NT2/D1 (cell line): ENCODE data around the gene WDR90.

Source experiments
- DNase-seq: peaks from one replicate; pipeline ENCODE4 v3.0.0-alpha.2; 2011; ENCODE audit warnings: low read depth, low spot score
- H3K27me3 ChIP-seq: 2 replicates; pipeline ENCODE4 v1.6.0; 2011; ENCODE audit warnings: mild to moderate bottlenecking; ENCODE audit not compliant: insufficient read length, insufficient read depth
- H3K36me3 ChIP-seq: 2 replicates; pipeline ENCODE4 v1.6.1; 2011; ENCODE audit warnings: mild to moderate bottlenecking, low read length, mixed read lengths; ENCODE audit not compliant: insufficient read depth, insufficient read length
- H3K4me1 ChIP-seq: 2 replicates; pipeline ENCODE4 v1.5.1; 2011; ENCODE audit not compliant: insufficient read depth, insufficient read length
- H3K4me3 ChIP-seq: 2 replicates; pipeline ENCODE4 v1.5.1; 2011; ENCODE audit warnings: low read depth; ENCODE audit not compliant: insufficient read length
- H3K9ac ChIP-seq: 2 replicates; pipeline ENCODE4 v1.6.0; 2011; ENCODE audit warnings: low read depth; ENCODE audit not compliant: insufficient read length
- H3K9me3 ChIP-seq: 2 replicates; pipeline ENCODE4 v1.5.1; 2011; ENCODE audit warnings: mild to moderate bottlenecking, low read length; ENCODE audit not compliant: insufficient read depth
- SUZ12 ChIP-seq: IDR thresholded peaks from 2 replicates; pipeline ENCODE4 v1.6.1; 2011; ENCODE audit not compliant: insufficient read length, insufficient read depth; ENCODE audit errors: extremely low read depth
- YY1 ChIP-seq: IDR thresholded peaks from 2 replicates; pipeline ENCODE4 v1.6.1; 2011; ENCODE audit not compliant: insufficient read length, insufficient read depth
- ZNF274 ChIP-seq: IDR thresholded peaks from 2 replicates; pipeline ENCODE4 v1.6.1; 2011; ENCODE audit warnings: mild to moderate bottlenecking, low read depth, low read length

Gene WDR90

DNA sequence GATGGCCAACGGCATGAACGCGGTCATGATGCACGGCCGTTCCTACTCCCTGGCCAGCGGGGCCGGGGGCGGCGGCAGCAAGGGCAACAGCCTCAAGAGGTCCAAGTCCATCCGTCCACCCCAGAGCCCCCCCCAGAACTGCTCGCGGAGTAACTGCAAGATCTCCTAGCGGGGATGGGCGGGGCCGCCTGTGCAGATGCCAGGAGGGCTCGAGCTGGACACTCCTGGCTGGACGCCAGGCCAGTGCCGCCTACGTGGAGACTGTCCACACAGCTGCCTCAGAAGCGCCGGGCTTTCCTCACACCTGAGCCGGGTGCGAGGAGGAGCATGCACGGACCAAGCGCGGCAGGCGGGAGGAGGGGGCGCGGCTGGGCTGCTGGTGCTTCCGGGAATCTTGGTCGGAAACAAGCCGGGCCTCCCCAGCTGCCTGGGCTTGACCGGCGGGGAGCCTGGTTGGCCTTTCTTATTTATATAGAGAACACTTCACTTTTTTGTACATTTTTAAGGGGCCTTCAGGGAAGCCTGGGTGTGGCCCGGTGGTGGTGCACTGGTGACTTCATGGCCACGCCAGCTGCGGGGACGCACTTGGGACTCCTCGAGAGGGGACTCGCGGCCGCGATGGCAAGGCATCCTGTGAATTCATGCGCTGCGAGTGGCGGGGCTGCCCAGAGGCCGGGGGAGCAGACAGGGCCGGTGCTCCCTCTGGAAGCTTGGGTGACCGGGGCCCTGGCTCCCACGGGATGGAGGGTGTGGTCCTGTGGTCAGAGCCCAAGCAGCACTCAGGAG, 21.5 kb upstream of the WDR90 start:
- Histone ChIP-seq H3K9me3 (no peaks in the 10 kb centered on the region), H3K4me1 (peaks cover 64% of the 10 kb centered on the region), H3K36me3 (peaks cover 34% of the 10 kb centered on the region), H3K4me3 (no peak overlapping the region), H3K27me3 (no peaks in the 10 kb centered on the region), H3K9ac (no peak overlapping the region)
- no peak for DNase-seq
- TF ChIP-seq SUZ12 (no peak), YY1 (no peak), ZNF274 (no peak)

DNA sequence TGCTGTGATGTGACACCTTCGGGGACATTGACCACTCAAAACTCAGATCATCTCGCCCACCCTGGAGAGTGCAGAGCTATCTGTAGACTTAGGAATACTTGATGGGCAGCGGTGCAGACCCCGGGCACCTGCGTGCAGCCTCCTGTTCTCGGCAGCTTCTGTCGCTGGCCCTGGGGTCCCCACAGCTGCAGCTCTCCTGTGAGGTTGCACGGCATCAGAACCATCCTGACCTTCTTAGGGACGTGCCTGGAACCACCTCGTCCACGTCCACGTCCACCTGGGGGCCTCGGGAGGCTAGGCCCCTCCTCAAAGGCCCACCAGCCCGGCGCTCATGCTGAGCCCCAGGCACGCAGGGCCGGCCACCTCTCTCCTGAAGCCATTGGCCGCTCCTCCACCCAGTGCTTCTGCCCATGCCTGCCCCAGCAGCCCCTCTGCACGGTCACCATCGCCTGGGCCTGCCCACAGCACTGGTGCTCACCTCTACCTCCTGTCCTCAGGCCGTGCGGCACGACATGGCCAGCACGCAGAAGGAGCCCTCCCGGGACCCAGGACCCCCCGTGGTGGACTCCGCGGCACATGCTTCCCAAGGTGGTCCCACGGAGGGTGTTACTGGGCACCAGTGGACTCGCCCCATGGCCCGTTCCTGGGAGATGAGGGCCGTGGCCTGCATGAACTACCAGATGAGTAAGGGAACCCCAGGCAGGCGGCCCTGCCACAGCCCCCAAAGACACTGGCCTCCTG, 20.7 kb upstream of the WDR90 start:
- no peak for TF ChIP-seq YY1
- TF ChIP-seq ZNF274 = no peak
- no peak for TF ChIP-seq SUZ12
- no peaks in the 10 kb centered on the region for H3K9me3 ChIP-seq
- H3K27me3 ChIP-seq = no peaks in the 10 kb centered on the region
- H3K36me3 ChIP-seq = peaks cover 43% of the 10 kb centered on the region
- no peak overlapping the region for H3K4me3 ChIP-seq
- no peak for DNase-seq
- peaks cover 63% of the 10 kb centered on the region for H3K4me1 ChIP-seq
- H3K9ac ChIP-seq = peak overlapping the region; percentile 39

DNA sequence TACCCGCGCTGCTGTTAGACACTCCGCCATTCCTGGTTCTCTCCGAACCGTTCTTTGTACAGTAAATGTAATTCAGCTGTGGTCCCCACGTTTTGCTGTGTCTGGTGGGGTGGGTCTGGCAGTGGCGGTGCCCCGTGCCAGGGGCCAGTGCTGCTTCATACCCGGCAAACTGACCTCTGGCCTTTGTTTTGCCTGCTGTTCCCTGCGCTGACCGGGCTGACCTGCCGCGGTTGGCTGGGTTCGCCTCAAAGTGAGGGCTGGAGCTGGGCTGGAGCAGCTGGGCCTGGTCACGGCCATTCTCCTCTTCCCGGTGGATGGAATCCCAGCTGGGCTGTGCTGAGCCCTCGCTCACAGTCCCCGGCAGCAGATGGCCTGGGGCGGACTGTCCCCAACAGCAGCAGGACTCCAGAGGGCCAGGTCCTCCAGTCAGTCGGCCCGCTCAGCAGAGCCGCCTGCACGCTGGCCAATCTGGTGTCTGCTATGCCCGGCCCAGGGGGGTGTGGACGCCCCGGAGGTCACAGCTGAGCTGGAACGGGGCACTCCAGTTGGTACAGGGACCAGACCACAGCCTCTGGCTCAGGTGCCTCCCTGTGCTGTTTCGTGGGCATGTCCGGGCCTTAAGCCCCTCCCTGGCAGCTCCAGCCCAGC, 19.9 kb upstream of the WDR90 start:
- no peak for TF ChIP-seq SUZ12
- no peak for TF ChIP-seq YY1
- TF ChIP-seq ZNF274 = no peak
- Histone ChIP-seq H3K27me3 (no peaks in the 10 kb centered on the region), H3K9ac (peak overlapping the region; percentile 44), H3K36me3 (peaks cover 51% of the 10 kb centered on the region), H3K4me3 (no peak overlapping the region), H3K4me1 (peaks cover 58% of the 10 kb centered on the region), H3K9me3 (no peaks in the 10 kb centered on the region)
- no peak for DNase-seq

GRCh38 chr16:629833-630248, 19.3 kb upstream of the WDR90 start:
- H3K27me3 ChIP-seq = no peaks in the 10 kb centered on the region
- peak overlapping the region; percentile 87 for H3K9ac ChIP-seq
- peak overlapping the region; percentile 46 for H3K4me3 ChIP-seq
- H3K36me3 ChIP-seq = peaks cover 56% of the 10 kb centered on the region
- no peak for DNase-seq
- H3K4me1 ChIP-seq = peaks cover 53% of the 10 kb centered on the region
- TF ChIP-seq SUZ12 (no peak), ZNF274 (no peak), YY1 (no peak)
- no peaks in the 10 kb centered on the region for H3K9me3 ChIP-seq

DNA sequence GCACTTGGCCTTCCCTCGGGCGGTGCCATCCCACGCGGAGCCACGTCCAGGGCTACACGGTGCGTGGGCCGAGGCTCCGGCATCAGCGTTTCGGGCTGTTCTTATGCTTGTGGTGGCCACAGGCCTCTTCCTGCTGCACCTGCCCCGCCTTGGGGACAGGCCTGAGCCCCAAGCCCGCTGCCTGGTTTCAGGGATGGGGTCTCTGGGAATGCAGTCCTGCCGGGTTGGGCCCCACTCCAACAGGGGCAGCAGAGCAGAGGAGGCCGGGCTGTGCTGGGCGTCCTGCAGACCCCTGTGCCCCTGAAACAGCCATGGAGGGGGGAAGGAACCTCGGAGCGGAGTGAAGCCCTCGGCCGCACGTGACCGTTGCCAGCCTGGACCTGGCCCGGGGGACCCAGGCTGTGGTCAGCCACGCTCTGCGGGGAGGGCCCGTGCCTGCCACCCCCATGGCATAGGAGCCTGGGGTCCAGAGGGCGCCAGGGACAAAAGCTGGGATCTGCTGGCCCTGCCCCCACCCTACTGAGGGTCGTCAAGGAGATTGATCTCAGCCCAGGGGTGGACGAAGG, 18.8 kb upstream of the WDR90 start:
- peaks cover 52% of the 10 kb centered on the region for H3K4me1 ChIP-seq
- peak overlapping the region; percentile 87 for H3K9ac ChIP-seq
- peaks cover 55% of the 10 kb centered on the region for H3K36me3 ChIP-seq
- TF ChIP-seq YY1 = no peak
- TF ChIP-seq ZNF274 = no peak
- no peak for TF ChIP-seq SUZ12
- DNase-seq = no peak
- H3K9me3 ChIP-seq = no peaks in the 10 kb centered on the region
- H3K27me3 ChIP-seq = no peaks in the 10 kb centered on the region
- peak overlapping the region; percentile 46 for H3K4me3 ChIP-seq

- no peak for TF ChIP-seq YY1
- no peak for TF ChIP-seq SUZ12
- TF ChIP-seq ZNF274 = no peak
- no peak for DNase-seq
- H3K4me1 ChIP-seq = peaks cover 54% of the 10 kb centered on the region
- peak within 1 kb of the TSS; percentile 87 for H3K9ac ChIP-seq
- no peaks in the 10 kb centered on the region for H3K9me3 ChIP-seq
- H3K4me3 ChIP-seq = peak within 1 kb of the TSS; percentile 46
- H3K36me3 ChIP-seq = peaks cover 49% of the 10 kb centered on the region
- no peaks in the 10 kb centered on the region for H3K27me3 ChIP-seq
Measured at GRCh38 chr16:630815-631405, 18.3 kb upstream of the WDR90 start, which contains the start of gene WFIKKN1. Gene WFIKKN1, plus strand, starts transcription at chr16:630985. Its CDS starts 269 bp downstream, at chr16:631254.
